HepG2 (cell line): ENCODE data around the gene FAIM. TPM values are rescaled to one million over a fixed set of nuclear protein-coding genes. Genes with fewer than 3 reads are reported as not detected.

Experiments
- ERF ChIP-seq: IDR thresholded peaks from 2 replicates; pipeline ENCODE4 v1.6.1; 2018; ENCODE audit warnings: missing biosample characterization, missing genetic modification reagents
- FOSL1 ChIP-seq: sonication (generic); formaldehyde crosslinking; IDR thresholded peaks from 2 replicates; pipeline ENCODE4 v1.9.0; 2021; ENCODE audit warnings: missing genetic modification reagents, borderline replicate concordance
- HES4 ChIP-seq: sonication (generic); formaldehyde crosslinking; IDR thresholded peaks from 2 replicates; pipeline ENCODE4 v1.9.0; 2021; ENCODE audit warnings: mild to moderate bottlenecking, missing genetic modification reagents, borderline replicate concordance
- HOXA7 ChIP-seq: sonication (generic); formaldehyde crosslinking; IDR thresholded peaks from 2 replicates; pipeline ENCODE4 v1.8.1; 2022; ENCODE audit warnings: mild to moderate bottlenecking, missing genetic modification reagents, moderate library complexity
- MEIS2 ChIP-seq: sonication (generic); formaldehyde crosslinking; IDR thresholded peaks from 2 replicates; pipeline ENCODE4 v1.9.0; 2021; ENCODE audit warnings: mild to moderate bottlenecking, missing genetic modification reagents
- NCOA1 ChIP-seq: sonication (generic); formaldehyde crosslinking; IDR thresholded peaks from 2 replicates; pipeline ENCODE4 v1.9.0; 2021; ENCODE audit warnings: missing genetic modification reagents
- NKX3-1 ChIP-seq: sonication (generic); formaldehyde crosslinking; IDR thresholded peaks from 2 replicates; pipeline ENCODE4 v1.5.0; 2020; ENCODE audit warnings: missing genetic modification reagents
- SETDB1 ChIP-seq: sonication (generic); formaldehyde crosslinking; IDR thresholded peaks from 2 replicates; pipeline ENCODE4 v1.5.1; 2020; ENCODE audit warnings: missing genetic modification reagents, mild to moderate bottlenecking, borderline replicate concordance
- ZBTB7B ChIP-seq: sonication (generic); formaldehyde crosslinking; IDR thresholded peaks from 2 replicates; pipeline ENCODE4 v1.4.0; 2020; ENCODE audit warnings: missing genetic modification reagents
- ZFP82 ChIP-seq: sonication (generic); formaldehyde crosslinking; IDR thresholded peaks from 2 replicates; pipeline ENCODE4 v1.5.1; 2020; ENCODE audit warnings: mild to moderate bottlenecking, missing genetic modification reagents, borderline replicate concordance
- ZMAT3 ChIP-seq: sonication (generic); formaldehyde crosslinking; conservative IDR thresholded peaks from 2 replicates; pipeline ENCODE4 v1.7.0; 2021; ENCODE audit warnings: missing genetic modification reagents
- ZNF136 ChIP-seq: sonication (generic); formaldehyde crosslinking; IDR thresholded peaks from 2 replicates; pipeline ENCODE4 v1.8.1; 2022; ENCODE audit warnings: low read depth, mild to moderate bottlenecking, moderate library complexity, missing genetic modification reagents
- ZNF225 ChIP-seq: sonication (generic); formaldehyde crosslinking; IDR thresholded peaks from 2 replicates; pipeline ENCODE4 v1.4.0; 2020; ENCODE audit warnings: mild to moderate bottlenecking, missing genetic modification reagents
- ZNF24 ChIP-seq: fragments of 450-650 bp; IDR thresholded peaks from 2 replicates; pipeline ENCODE4 v1.6.1; 2017; ENCODE audit warnings: antibody characterized with exemption, mild to moderate bottlenecking
- ZNF761 ChIP-seq: sonication (generic); formaldehyde crosslinking; conservative IDR thresholded peaks from 2 replicates; pipeline ENCODE4 v1.4.0; 2020; ENCODE audit warnings: mild to moderate bottlenecking, missing genetic modification reagents
- polyA plus RNA-seq, 8 experiments: library from polyadenylated mRNA; depleted of rRNA in 3 of 8; stranded (reverse) in 7 of 8; unstranded in 1 of 8; fragments of >200 nt; fragmentation: Illumina TruSeq in 4 of 8; extraction: Trizol in 4 of 8; gene quantifications; 2 replicates each; pipeline versions ENCODE4 v1.2.1 to v1.2.3, GENCODE V29; 2011 to 2016; ENCODE audit warnings: low read depth in 4 of 8, missing spikeins in 1 of 8, mixed read lengths in 1 of 8; ENCODE audit not compliant: insufficient read depth in 1 of 8
- total RNA-seq, 5 experiments: library from RNA; depleted of rRNA; stranded (reverse); fragments of >200 nt; fragmentation: Illumina TruSeq; extraction: Trizol; gene quantifications; 2 replicates each; pipeline ENCODE4 v1.2.3, GENCODE V29; 2016; ENCODE audit warnings: low read depth in 1 of 5
- TF ChIP-seq, protein P1 (sequence below): sonication (generic); formaldehyde crosslinking; conservative IDR thresholded peaks from 2 replicates; pipeline ENCODE4 v1.4.0; 2020; ENCODE audit warnings: mild to moderate bottlenecking, missing genetic modification reagents, moderate library complexity
- TF ChIP-seq, protein P2 (sequence below): sonication (generic); formaldehyde crosslinking; IDR thresholded peaks from 2 replicates; pipeline ENCODE4 v1.4.0; 2020; ENCODE audit warnings: missing genetic modification reagents, borderline replicate concordance
- TF ChIP-seq, protein P3 (sequence below): sonication (generic); formaldehyde crosslinking; IDR thresholded peaks from 2 replicates; pipeline ENCODE4 v1.5.0; 2020; ENCODE audit warnings: missing genetic modification reagents
- TF ChIP-seq, protein P4 (sequence below): sonication (generic); formaldehyde crosslinking; IDR thresholded peaks from 2 replicates; pipeline ENCODE4 v1.4.0; 2020; ENCODE audit warnings: missing genetic modification reagents

The FAIM gene
- total and polyA plus RNA-seq, 2 of the 13 experiments (the other 11 are each of a cell fraction or from before 2014, with no cell fraction given), result 4.3 to 25.8 TPM

DNA sequence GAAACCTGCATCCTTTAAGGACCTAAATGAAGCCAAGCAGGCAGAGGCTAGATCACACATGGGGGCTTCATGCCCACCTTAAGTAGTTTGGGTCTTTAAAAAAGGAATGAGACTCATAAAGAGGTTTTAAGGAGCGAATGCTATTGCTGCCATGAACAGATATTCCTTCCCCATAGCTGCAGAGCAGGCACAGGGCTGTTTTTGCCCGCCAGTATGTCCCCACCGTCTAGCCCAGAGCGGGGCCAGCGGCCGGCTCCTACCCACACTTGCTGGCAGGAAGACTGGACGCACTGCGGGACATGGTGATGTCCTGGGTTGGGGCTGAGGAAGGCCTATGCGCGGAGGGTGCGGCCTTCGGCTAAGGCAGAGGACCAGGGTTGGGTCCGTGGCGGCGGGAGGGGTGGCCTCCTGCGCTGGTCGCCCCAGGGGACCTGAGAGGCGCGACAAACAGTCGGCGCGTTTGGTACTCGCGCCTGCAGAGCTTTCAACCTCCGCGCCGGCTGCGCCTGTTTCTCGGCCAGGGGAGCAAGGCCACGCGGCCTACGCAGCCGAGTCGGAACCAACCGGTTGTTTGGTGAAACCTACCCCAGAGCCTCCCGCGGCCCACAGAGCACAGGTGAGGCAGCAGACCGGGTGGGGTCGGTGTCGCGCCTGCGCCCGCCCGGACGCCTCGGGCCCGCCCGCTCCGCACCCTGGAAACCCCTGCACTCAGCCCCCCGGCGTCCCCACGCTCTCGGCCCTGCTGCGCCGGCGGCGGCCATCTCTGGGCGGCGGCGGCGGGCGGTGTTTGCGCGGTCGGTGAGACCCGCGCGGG lies at the start of gene FAIM (continued):
- TF ChIP-seq ZNF24 (no peak), ZNF761 (CRISPR knock-in tag) (no peak), ZFP82 (CRISPR knock-in tag) (peak; percentile 80), SETDB1 (CRISPR knock-in tag) (no peak), ZNF225 (CRISPR knock-in tag) (peak; percentile 61; the same call in 1 of the 2 replicates), HOXA7 (CRISPR knock-in tag) (0 out of 2 replicates have a peak, but pooled peaks have one; percentile 58), NKX3-1 (no peak; the same call in 1 of the 2 replicates), ZNF136 (no peak), FOSL1 (no peak), ZMAT3 (CRISPR knock-in tag) (peak; percentile 71; the same call in 1 of the 2 replicates), NCOA1 (CRISPR knock-in tag) (no peak), HES4 (CRISPR knock-in tag) (0 out of 2 replicates have a peak, but pooled peaks have one; percentile 66), ZBTB7B (CRISPR knock-in tag) (no peak; the same call in none of the 2 replicates), MEIS2 (CRISPR knock-in tag) (0 out of 2 replicates have a peak, but pooled peaks have one; percentile 28), ERF (peak; percentile 33; the same call in 1 of the 2 replicates)
- TF ChIP-seq, protein P1, sequence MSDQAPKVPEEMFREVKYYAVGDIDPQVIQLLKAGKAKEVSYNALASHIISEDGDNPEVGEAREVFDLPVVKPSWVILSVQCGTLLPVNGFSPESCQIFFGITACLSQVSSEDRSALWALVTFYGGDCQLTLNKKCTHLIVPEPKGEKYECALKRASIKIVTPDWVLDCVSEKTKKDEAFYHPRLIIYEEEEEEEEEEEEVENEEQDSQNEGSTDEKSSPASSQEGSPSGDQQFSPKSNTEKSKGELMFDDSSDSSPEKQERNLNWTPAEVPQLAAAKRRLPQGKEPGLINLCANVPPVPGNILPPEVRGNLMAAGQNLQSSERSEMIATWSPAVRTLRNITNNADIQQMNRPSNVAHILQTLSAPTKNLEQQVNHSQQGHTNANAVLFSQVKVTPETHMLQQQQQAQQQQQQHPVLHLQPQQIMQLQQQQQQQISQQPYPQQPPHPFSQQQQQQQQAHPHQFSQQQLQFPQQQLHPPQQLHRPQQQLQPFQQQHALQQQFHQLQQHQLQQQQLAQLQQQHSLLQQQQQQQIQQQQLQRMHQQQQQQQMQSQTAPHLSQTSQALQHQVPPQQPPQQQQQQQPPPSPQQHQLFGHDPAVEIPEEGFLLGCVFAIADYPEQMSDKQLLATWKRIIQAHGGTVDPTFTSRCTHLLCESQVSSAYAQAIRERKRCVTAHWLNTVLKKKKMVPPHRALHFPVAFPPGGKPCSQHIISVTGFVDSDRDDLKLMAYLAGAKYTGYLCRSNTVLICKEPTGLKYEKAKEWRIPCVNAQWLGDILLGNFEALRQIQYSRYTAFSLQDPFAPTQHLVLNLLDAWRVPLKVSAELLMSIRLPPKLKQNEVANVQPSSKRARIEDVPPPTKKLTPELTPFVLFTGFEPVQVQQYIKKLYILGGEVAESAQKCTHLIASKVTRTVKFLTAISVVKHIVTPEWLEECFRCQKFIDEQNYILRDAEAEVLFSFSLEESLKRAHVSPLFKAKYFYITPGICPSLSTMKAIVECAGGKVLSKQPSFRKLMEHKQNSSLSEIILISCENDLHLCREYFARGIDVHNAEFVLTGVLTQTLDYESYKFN (CRISPR knock-in tag), result no peak
- TF ChIP-seq, protein P2, sequence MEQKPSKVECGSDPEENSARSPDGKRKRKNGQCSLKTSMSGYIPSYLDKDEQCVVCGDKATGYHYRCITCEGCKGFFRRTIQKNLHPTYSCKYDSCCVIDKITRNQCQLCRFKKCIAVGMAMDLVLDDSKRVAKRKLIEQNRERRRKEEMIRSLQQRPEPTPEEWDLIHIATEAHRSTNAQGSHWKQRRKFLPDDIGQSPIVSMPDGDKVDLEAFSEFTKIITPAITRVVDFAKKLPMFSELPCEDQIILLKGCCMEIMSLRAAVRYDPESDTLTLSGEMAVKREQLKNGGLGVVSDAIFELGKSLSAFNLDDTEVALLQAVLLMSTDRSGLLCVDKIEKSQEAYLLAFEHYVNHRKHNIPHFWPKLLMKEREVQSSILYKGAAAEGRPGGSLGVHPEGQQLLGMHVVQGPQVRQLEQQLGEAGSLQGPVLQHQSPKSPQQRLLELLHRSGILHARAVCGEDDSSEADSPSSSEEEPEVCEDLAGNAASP (CRISPR knock-in tag), result no peak; the same call in 1 of the 2 replicates
- TF ChIP-seq, protein P3, sequence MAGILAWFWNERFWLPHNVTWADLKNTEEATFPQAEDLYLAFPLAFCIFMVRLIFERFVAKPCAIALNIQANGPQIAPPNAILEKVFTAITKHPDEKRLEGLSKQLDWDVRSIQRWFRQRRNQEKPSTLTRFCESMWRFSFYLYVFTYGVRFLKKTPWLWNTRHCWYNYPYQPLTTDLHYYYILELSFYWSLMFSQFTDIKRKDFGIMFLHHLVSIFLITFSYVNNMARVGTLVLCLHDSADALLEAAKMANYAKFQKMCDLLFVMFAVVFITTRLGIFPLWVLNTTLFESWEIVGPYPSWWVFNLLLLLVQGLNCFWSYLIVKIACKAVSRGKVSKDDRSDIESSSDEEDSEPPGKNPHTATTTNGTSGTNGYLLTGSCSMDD (CRISPR knock-in tag), result no peak
- TF ChIP-seq, protein P4, sequence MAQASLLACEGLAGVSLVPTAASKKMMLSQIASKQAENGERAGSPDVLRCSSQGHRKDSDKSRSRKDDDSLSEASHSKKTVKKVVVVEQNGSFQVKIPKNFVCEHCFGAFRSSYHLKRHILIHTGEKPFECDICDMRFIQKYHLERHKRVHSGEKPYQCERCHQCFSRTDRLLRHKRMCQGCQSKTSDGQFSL, result 0 out of 2 replicates have a peak, but pooled peaks have one; percentile 49
